HCEC 1CT (cell line): Measurements from ENCODE around the gene RACGAP1.

Source experiments
- DNase-seq: peaks from one replicate; pipeline ENCODE4 v3.0.0-alpha.2; 2017

RACGAP1 gene

GRCh38 chr12:49939307-49939706, 86.0 kb downstream of the RACGAP1 start:
- no peak for DNase-seq
